Stomach (tissue), 9 donors: ENCODE results near the gene CELF2. TPM values are rescaled to one million over a fixed set of nuclear protein-coding genes. Genes with fewer than 3 reads are reported as not detected.

ENCODE experiments used
- DNase-seq, 2 donors: peaks; one replicate each; pipeline versions ENCODE4 v3.0.0 to v3.0.0-alpha.2; 2013 to 2019
- H3K27ac ChIP-seq, 5 donors: fragments of 200-600 bp in 4 of 5; sonication (generic) in 4 of 5; one replicate each; pipeline ENCODE4 v1.5.1; 2013 to 2019; ENCODE audit warnings: mild to moderate bottlenecking in 1 of 5, moderate library complexity in 1 of 5
- H3K27me3 ChIP-seq, 3 donors: fragments of 200-600 bp; sonication (generic); one replicate each; pipeline ENCODE4 v1.5.1; 2017 to 2019; ENCODE audit warnings: mixed run types in 1 of 3
- H3K36me3 ChIP-seq, 4 donors: fragments of 200-600 bp; sonication (generic); 1 replicate in 3 of 4; 2 replicates in 1 of 4; pipeline ENCODE4 v1.5.1; 2016 to 2019
- H3K4me1 ChIP-seq, 4 donors: fragments of 200-600 bp; sonication (generic); one replicate each; pipeline ENCODE4 v1.5.1; 2016 to 2019
- H3K4me3 ChIP-seq, 4 donors: fragments of 200-600 bp; sonication (generic) in 3 of 4; one replicate each; pipeline ENCODE4 v1.5.1; 2016 to 2019; ENCODE audit warnings: mild to moderate bottlenecking in 1 of 4
- H3K9me3 ChIP-seq, 4 donors: fragments of 200-600 bp; sonication (generic); one replicate each; pipeline ENCODE4 v1.5.1; 2016 to 2019
- EP300 ChIP-seq: sonication (generic); formaldehyde crosslinking; IDR thresholded peaks from one replicate; pipeline ENCODE4 v1.6.1; 2017; ENCODE audit warnings: antibody characterized with exemption
- POLR2A ChIP-seq, 4 donors: fragments of 450-650 bp; IDR thresholded peaks; one replicate each; pipeline ENCODE4 v1.6.1; 2016; ENCODE audit warnings: antibody characterized with exemption in 4 of 4, control low read depth in 2 of 4, mild to moderate bottlenecking in 1 of 4, moderate library complexity in 1 of 4
- POLR2AphosphoS5 ChIP-seq, 3 donors: sonication (generic); formaldehyde crosslinking; IDR thresholded peaks; one replicate each; pipeline ENCODE4 v1.6.1; 2016; ENCODE audit warnings: antibody characterized with exemption in 3 of 3
- WGBS, 5 donors: extraction: QIAGEN DNeasy Blood & Tissue Kit in 3 of 5; methylation state at CpG; one replicate each; pipeline versions ENCODE4 v1.1.5 to v1.1.7; 2013 to 2018; 5-methylcytosine and 5-hydroxymethylcytosine counted together
- intact Hi-C: fragments of 100-400 bp; cut with DNase I; formaldehyde crosslinking; loops from one replicate; pipeline ENCODE4 v1.15.1; 2023; ENCODE audit warnings: low total_unique reads
- polyA plus RNA-seq, 3 donors: library from polyadenylated mRNA; stranded (reverse); fragments of 200-250 nt; gene quantifications; one replicate each; pipeline ENCODE4 v1.2.3, GENCODE V29; 2013
- total RNA-seq, 5 donors: library from RNA; depleted of rRNA; stranded (reverse); fragments of >200 nt; gene quantifications; one replicate each; pipeline versions ENCODE4 v1.1.0 to v1.2.3, GENCODE V29; 2014 to 2016
- TF ChIP-seq, protein P1 (sequence below), 7 experiments: fragments of 450-650 bp in 4 of 7; fragments of 200-600 bp in 3 of 7; sonication (generic) in 3 of 7; IDR thresholded peaks; one replicate each; pipeline ENCODE4 v1.5.1; 2016 to 2019; ENCODE audit warnings: antibody characterized with exemption in 7 of 7, control low read depth in 2 of 7, mild to moderate bottlenecking in 1 of 7
- donor health status: healthy with polysubstance abuse.
- donor health status: Bipolar disorder and iron deficiency.
- donor health status: healthy.

CELF2 gene
- total and polyA plus RNA-seq, 8 donors: 3.9 to 65.3 (median 36.1) TPM

GRCh38 chr10:11276449-11276990 is 258.8 kb downstream of the CELF2 start:
- H3K36me3 ChIP-seq: peaks cover 2 to 97% (median 85%) of the 10 kb centered on the region in 4 donors
- WGBS, 5 donors: 84 to 93% (median 87%) methylated on average over 10 of the region's 10 CpGs
- H3K4me3 ChIP-seq: no peak overlapping the region
- TF ChIP-seq EP300 (no peak), POLR2A (IDR thresholded peaks at IDR 0.05) (no peak), POLR2AphosphoS5 (IDR thresholded peaks at IDR 0.05) (no peak)
- TF ChIP-seq, protein P1, sequence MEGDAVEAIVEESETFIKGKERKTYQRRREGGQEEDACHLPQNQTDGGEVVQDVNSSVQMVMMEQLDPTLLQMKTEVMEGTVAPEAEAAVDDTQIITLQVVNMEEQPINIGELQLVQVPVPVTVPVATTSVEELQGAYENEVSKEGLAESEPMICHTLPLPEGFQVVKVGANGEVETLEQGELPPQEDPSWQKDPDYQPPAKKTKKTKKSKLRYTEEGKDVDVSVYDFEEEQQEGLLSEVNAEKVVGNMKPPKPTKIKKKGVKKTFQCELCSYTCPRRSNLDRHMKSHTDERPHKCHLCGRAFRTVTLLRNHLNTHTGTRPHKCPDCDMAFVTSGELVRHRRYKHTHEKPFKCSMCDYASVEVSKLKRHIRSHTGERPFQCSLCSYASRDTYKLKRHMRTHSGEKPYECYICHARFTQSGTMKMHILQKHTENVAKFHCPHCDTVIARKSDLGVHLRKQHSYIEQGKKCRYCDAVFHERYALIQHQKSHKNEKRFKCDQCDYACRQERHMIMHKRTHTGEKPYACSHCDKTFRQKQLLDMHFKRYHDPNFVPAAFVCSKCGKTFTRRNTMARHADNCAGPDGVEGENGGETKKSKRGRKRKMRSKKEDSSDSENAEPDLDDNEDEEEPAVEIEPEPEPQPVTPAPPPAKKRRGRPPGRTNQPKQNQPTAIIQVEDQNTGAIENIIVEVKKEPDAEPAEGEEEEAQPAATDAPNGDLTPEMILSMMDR (IDR thresholded peaks at IDR 0.05): no peak
- no peaks in the 10 kb centered on the region for H3K9me3 ChIP-seq
- DNase-seq: no peak
- intact Hi-C loops: no loop called here
- no peak overlapping the region for H3K27ac ChIP-seq
- no peaks in the 10 kb centered on the region for H3K4me1 ChIP-seq
- H3K27me3 ChIP-seq: no peaks in the 10 kb centered on the region

- Histone ChIP-seq H3K36me3 (peaks cover 2 to 83% (median 68%) of the 10 kb centered on the region in 4 donors), H3K27ac (no peak overlapping the region), H3K9me3 (no peaks in the 10 kb centered on the region), H3K27me3 (no peaks in the 10 kb centered on the region), H3K4me3 (no peak overlapping the region), H3K4me1 (no peaks in the 10 kb centered on the region)
- DNase-seq: no peak
- intact Hi-C loops: no loop called here
- 83 to 90% (median 87%) methylated on average over 7 of the region's 7 CpGs for WGBS, 5 donors
- TF ChIP-seq, protein P1 (IDR thresholded peaks at IDR 0.05): no peak
- TF ChIP-seq POLR2A (IDR thresholded peaks at IDR 0.05) (no peak), EP300 (no peak), POLR2AphosphoS5 (IDR thresholded peaks at IDR 0.05) (no peak)
Observed at GRCh38 chr10:11279314-11279713, 261.6 kb downstream of the CELF2 start.

GRCh38 chr10:11280187-11280932 is 262.7 kb downstream of the CELF2 start:
- WGBS, 5 donors: 91 to 94% (median 92%) methylated on average over 24 to 25 of the region's 25 CpGs
- Histone ChIP-seq H3K9me3 (no peaks in the 10 kb centered on the region), H3K27me3 (no peaks in the 10 kb centered on the region), H3K4me1 (no peaks in the 10 kb centered on the region), H3K4me3 (no peak overlapping the region), H3K36me3 (peaks cover 2 to 78% (median 57%) of the 10 kb centered on the region in 4 donors), H3K27ac (no peak overlapping the region)
- intact Hi-C loops: no loop called here
- no peak for TF ChIP-seq POLR2A (IDR thresholded peaks at IDR 0.05)
- TF ChIP-seq EP300: no peak
- TF ChIP-seq POLR2AphosphoS5 (IDR thresholded peaks at IDR 0.05): no peak
- TF ChIP-seq, protein P1 (IDR thresholded peaks at IDR 0.05): no peak
- DNase-seq: no peak

DNA sequence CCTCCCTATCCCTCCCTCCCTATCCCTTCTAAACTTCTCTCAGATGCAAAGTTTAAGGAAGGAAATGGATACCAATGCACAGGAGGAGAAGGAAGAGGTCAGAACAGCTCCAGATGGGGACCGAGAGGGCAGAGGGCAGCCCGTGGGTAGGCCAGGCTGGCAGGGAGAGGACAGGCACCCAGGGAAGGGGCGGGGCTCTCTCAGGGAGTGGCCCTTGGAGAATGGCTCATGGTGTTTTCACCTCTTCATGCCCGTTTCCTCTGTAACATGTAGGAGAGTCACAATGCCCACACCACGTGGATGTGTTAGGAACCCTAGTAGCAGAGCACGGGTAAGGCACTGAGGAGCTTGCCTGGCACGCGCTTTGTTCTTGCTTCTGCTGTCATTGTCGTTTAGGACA is 264.5 kb downstream of the CELF2 start:
- Histone ChIP-seq H3K36me3 (peaks cover 0 to 69% (median 55%) of the 10 kb centered on the region in 4 donors), H3K4me3 (no peak overlapping the region), H3K27me3 (no peaks in the 10 kb centered on the region), H3K4me1 (no peaks in the 10 kb centered on the region), H3K9me3 (no peaks in the 10 kb centered on the region), H3K27ac (no peak overlapping the region)
- intact Hi-C loops: no loop called here
- TF ChIP-seq, protein P1 (IDR thresholded peaks at IDR 0.05): no peak
- no peak for TF ChIP-seq EP300
- TF ChIP-seq POLR2AphosphoS5 (IDR thresholded peaks at IDR 0.05): no peak
- TF ChIP-seq POLR2A (IDR thresholded peaks at IDR 0.05): no peak
- 78 to 86% (median 82%) methylated on average over 9 of the region's 9 CpGs for WGBS, 5 donors
- DNase-seq: no peak
